HFFc6 (cell line): ENCODE results near the gene SP140L. TPM values are rescaled to one million over a fixed set of nuclear protein-coding genes. Genes with fewer than 3 reads are reported as not detected.
"Not testable (repeated sequence)": the region's sequence is repeated elsewhere in the genome, so short reads cannot be mapped to it uniquely, and the experiment has no call there.

Experiments used
- DNase-seq: peaks from one replicate; pipeline ENCODE4 v3.0.0-alpha.2; 2018
- H3K27ac Mint-ChIP-seq: 2 replicates; pipeline ENCODE4 v1.8.0; 2020; ENCODE audit warnings: mild to moderate bottlenecking, mixed read lengths
- H3K27me3 Mint-ChIP-seq: 2 replicates; pipeline ENCODE4 v1.8.0; 2021; ENCODE audit warnings: mild to moderate bottlenecking, moderate library complexity, mixed read lengths; ENCODE audit not compliant: insufficient read depth
- H3K36me3 Mint-ChIP-seq: 2 replicates; pipeline ENCODE4 v1.8.0; 2021; ENCODE audit warnings: low read depth, mixed read lengths
- H3K4me1 Mint-ChIP-seq: 2 replicates; pipeline ENCODE4 v1.8.0; 2020; ENCODE audit warnings: low read depth, mixed read lengths
- H3K4me3 Mint-ChIP-seq: 2 replicates; pipeline ENCODE4 v1.8.0; 2020; ENCODE audit warnings: mild to moderate bottlenecking, moderate library complexity, mixed read lengths
- H3K9me3 Mint-ChIP-seq: 2 replicates; pipeline ENCODE4 v1.8.0; 2020; ENCODE audit warnings: mild to moderate bottlenecking, mixed read lengths
- total RNA-seq, 6 experiments: library from RNA; stranded (reverse); fragmentation: NEBNext Ultra II Directional; extraction: Animal tissue kit (Norgen Biotek cat#: 25700); gene quantifications; 2 replicates in 1 of 6; 3 replicates in 5 of 6; pipeline ENCODE4 v1.2.3, GENCODE V29; 2021
- TF ChIP-seq, protein P1 (sequence below): fragments of 200-600 bp; sonication (generic); IDR thresholded peaks from 2 replicates; pipeline ENCODE4 v1.5.0; 2021; ENCODE audit warnings: antibody characterized with exemption, mild to moderate bottlenecking

Gene SP140L
- total RNA-seq, 6 experiments from 2014 or later: 18.4 to 23.9 (median 19.6) TPM

DNA sequence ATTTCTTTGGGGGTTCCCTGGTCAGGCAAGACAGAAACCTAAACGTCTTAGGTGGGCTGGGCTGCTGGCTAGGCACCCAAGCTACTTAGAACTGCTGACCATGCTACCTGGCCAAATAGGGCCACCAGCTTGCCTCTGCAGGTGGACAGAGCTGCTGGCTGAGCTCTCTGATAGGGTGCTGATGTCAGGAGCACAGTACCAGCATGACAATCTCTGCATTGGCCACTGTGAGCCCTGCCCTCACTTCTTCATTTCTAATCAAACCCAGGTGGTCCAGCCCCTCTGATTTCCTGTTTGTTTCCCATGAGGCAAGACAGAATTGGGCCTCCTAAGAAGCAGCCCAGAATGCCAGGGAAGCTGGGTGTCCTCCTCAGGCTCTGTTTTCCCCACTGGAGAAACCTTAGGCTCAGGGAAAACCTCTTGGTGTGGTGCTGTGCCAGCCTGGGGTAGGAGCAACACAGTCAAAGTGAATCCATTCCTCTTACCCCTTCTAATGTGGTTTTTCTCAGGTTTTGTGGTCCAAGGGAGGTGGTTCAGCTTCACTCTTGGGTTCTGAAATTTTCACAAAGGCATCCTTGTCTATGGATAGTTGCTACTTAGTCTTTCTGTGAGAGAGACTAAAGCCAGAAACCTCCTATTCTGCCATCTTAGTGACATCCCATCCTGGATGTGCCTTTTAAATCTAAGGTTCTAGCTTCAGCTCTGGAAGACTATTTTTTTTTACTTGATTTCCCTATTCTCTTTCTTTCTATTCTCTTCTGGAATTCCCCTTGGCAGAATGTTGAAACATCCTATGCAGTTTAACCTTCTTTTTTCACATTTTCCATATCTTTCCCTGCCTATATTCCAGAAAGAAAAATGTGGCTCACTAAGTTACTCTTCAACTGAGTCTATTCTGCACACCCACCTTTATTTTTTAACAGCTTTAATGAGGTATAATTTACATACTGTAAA lies 104.2 kb downstream of the SP140L start:
- H3K36me3 Mint-ChIP-seq: peaks cover 54% of the 10 kb centered on the region
- no peak overlapping the region; the same call in 1 of the 2 replicates for H3K27ac Mint-ChIP-seq
- DNase-seq: no peak
- TF ChIP-seq, protein P1, sequence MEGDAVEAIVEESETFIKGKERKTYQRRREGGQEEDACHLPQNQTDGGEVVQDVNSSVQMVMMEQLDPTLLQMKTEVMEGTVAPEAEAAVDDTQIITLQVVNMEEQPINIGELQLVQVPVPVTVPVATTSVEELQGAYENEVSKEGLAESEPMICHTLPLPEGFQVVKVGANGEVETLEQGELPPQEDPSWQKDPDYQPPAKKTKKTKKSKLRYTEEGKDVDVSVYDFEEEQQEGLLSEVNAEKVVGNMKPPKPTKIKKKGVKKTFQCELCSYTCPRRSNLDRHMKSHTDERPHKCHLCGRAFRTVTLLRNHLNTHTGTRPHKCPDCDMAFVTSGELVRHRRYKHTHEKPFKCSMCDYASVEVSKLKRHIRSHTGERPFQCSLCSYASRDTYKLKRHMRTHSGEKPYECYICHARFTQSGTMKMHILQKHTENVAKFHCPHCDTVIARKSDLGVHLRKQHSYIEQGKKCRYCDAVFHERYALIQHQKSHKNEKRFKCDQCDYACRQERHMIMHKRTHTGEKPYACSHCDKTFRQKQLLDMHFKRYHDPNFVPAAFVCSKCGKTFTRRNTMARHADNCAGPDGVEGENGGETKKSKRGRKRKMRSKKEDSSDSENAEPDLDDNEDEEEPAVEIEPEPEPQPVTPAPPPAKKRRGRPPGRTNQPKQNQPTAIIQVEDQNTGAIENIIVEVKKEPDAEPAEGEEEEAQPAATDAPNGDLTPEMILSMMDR: no peak
- no peak overlapping the region for H3K4me3 Mint-ChIP-seq
- peaks cover 19% of the 10 kb centered on the region for H3K9me3 Mint-ChIP-seq
- H3K27me3 Mint-ChIP-seq: no peaks in the 10 kb centered on the region
- peaks cover 22% of the 10 kb centered on the region for H3K4me1 Mint-ChIP-seq

DNA sequence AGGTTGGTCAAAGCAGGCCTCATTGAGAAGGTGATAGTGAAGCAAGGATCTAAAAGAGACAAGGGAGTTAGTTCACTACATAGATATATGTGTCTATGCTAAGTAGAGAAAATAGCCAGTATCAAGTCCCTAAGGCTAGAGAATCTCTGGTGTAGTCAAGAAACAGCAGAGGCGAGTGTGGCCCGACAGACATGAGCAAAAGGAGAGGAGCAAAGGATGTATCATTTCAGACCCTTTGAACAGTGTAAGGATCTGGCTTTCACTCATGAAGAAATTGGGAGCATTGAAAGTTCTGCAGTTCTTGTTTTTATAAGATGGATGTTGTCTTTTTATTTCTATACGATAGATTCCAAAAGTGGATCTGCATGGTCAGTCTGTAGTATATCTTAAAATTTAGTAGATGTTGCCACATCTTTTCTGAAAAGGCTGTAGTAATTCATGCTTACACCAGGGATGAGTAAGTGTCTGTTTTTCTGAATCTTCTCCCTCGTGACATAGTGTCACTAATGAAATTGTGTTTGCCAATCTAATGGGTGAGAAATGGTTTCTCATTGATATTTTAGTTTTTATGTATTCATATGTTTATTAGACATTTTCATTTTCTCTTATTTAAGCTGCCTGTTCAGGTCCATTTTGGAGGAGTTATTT lies 107.8 kb downstream of the SP140L start:
- peaks cover 51% of the 10 kb centered on the region for H3K36me3 Mint-ChIP-seq
- H3K4me3 Mint-ChIP-seq: no peak overlapping the region
- no peaks in the 10 kb centered on the region for H3K27me3 Mint-ChIP-seq
- TF ChIP-seq, protein P1: no peak
- peak overlapping the region; percentile 18; the same call in 1 of the 2 replicates for H3K27ac Mint-ChIP-seq
- peaks cover 31% of the 10 kb centered on the region for H3K4me1 Mint-ChIP-seq
- DNase-seq: no peak
- peaks cover 9% of the 10 kb centered on the region for H3K9me3 Mint-ChIP-seq

DNA sequence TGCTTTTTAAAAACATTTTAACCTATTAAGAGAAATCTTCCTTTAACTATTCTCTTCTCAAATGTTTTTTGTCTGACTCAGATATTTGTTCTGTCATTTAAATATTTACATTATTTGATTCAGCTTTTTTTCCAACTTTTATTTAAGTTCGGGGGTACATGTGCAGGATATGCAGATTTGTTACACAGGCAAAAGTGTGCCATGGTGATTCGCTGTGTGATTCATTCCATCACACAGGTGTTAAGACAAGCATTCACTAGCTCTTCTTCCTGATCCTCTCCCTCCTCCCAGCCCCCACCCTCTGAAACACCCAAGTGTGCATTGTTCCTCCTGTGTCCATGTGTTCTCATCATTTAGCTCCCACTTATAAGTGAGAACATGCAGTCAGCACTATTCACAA lies 108.4 kb downstream of the SP140L start:
- H3K36me3 Mint-ChIP-seq: peaks cover 47% of the 10 kb centered on the region
- H3K4me3 Mint-ChIP-seq: no peak overlapping the region
- no peak overlapping the region for H3K27ac Mint-ChIP-seq
- DNase-seq: no peak
- peaks cover 5% of the 10 kb centered on the region for H3K9me3 Mint-ChIP-seq
- TF ChIP-seq, protein P1: no peak
- H3K4me1 Mint-ChIP-seq: peaks cover 33% of the 10 kb centered on the region
- no peaks in the 10 kb centered on the region for H3K27me3 Mint-ChIP-seq

DNA sequence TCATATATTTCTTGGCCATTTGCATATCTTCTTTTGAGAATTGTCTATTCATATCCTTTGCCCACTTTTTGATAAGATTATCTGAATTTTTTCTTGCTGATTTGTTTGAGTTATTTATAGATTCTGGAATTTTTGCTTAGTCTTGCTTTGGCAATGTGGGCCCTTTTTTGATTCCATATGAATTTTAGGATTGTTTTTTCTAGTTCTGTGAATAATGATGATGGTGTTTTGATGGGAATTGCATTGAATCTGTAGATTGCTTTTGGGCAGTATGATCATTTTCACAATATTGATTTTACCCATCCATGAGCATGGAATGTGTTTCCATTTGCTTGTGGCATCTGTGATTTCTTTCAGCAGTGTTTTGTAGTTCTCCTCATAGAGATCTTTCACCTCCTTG lies 112.1 kb downstream of the SP140L start:
- H3K27ac Mint-ChIP-seq: peak overlapping the region; percentile 76; the same call in 1 of the 2 replicates
- H3K4me1 Mint-ChIP-seq: peaks cover 62% of the 10 kb centered on the region
- peak overlapping the region; percentile 76 for H3K4me3 Mint-ChIP-seq
- not testable (repeated sequence) for H3K27me3 Mint-ChIP-seq, DNase-seq, H3K9me3 Mint-ChIP-seq
- H3K36me3 Mint-ChIP-seq: peaks cover 46% of the 10 kb centered on the region

GRCh38 chr2:230439590-230439989 lies 112.6 kb downstream of the SP140L start:
- H3K4me1 Mint-ChIP-seq: peaks cover 62% of the 10 kb centered on the region
- H3K27me3 Mint-ChIP-seq: no peaks in the 10 kb centered on the region
- H3K27ac Mint-ChIP-seq: peak overlapping the region; percentile 76

More at GRCh38 chr2:230439590-230439989, 112.6 kb downstream of the SP140L start:
- Mint-ChIP-seq H3K9me3 (peaks cover 5% of the 10 kb centered on the region), H3K4me3 (peak overlapping the region; percentile 76), H3K36me3 (peaks cover 46% of the 10 kb centered on the region)
- TF ChIP-seq, protein P1: no peak
- DNase-seq: no peak
